Epidermal melanocyte (primary cell): ENCODE data around the gene CAMK2A.

Experiments used
- DNase-seq: peaks from one replicate; pipeline ENCODE4 v3.0.0; 2011; ENCODE audit warnings: low spot score; ENCODE audit not compliant: insufficient read length

The CAMK2A gene

GRCh38 chr5:150300496-150301169, 11.1 kb upstream of the CAMK2A start:
- DNase-seq = no peak

GRCh38 chr5:150299571-150300327, 10.2 kb upstream of the CAMK2A start:
- DNase-seq = peak; percentile 89

- peak; percentile 75 for DNase-seq
Measured at GRCh38 chr5:150298701-150299451, 9.3 kb upstream of the CAMK2A start.

- DNase-seq = no peak
Measured at GRCh38 chr5:150297934-150298595, 8.5 kb upstream of the CAMK2A start.

- DNase-seq = no peak
Measured at GRCh38 chr5:150297236-150297890, 7.8 kb upstream of the CAMK2A start.

GRCh38 chr5:150296496-150296895, 6.9 kb upstream of the CAMK2A start:
- DNase-seq = no peak

GRCh38 chr5:150295741-150296486, 6.3 kb upstream of the CAMK2A start:
- no peak for DNase-seq

- DNase-seq = no peak
Measured at GRCh38 chr5:150295172-150295634, 5.6 kb upstream of the CAMK2A start.

- DNase-seq = no peak
Measured at GRCh38 chr5:150294551-150295071, 5.0 kb upstream of the CAMK2A start.

GRCh38 chr5:150293091-150293941, 3.7 kb upstream of the CAMK2A start:
- no peak for DNase-seq

- DNase-seq = no peak
Measured at GRCh38 chr5:150291388-150292385, 2.1 kb upstream of the CAMK2A start.

GRCh38 chr5:150288791-150289190, 782 bp downstream of the CAMK2A start:
- no peak for DNase-seq

GRCh38 chr5:150288361-150288760, 1.2 kb downstream of the CAMK2A start:
- DNase-seq = no peak

GRCh38 chr5:150286820-150287219, 2.8 kb downstream of the CAMK2A start:
- DNase-seq = no peak

GRCh38 chr5:150285114-150285513, 4.5 kb downstream of the CAMK2A start:
- DNase-seq = no peak

- DNase-seq = no peak
Measured at GRCh38 chr5:150284311-150284710, 5.3 kb downstream of the CAMK2A start.

GRCh38 chr5:150283904-150284303, 5.7 kb downstream of the CAMK2A start:
- DNase-seq = no peak

GRCh38 chr5:150281987-150282386, 7.6 kb downstream of the CAMK2A start:
- no peak for DNase-seq
